HEK293T (cell line): ENCODE measurements around the gene CFC1.
"Not testable (repeated sequence)": the region's sequence is repeated elsewhere in the genome, so short reads cannot be mapped to it uniquely, and the experiment has no call there.

Source experiments
- FOXA1 ChIP-seq: fragments of 450-650 bp; IDR thresholded peaks from 2 replicates; pipeline ENCODE4 v1.6.1; 2016; ENCODE audit warnings: mild to moderate bottlenecking
- FOXK2 ChIP-seq: fragments of 450-650 bp; IDR thresholded peaks from 2 replicates; pipeline ENCODE4 v1.6.1; 2016; ENCODE audit warnings: mild to moderate bottlenecking
- FOXM1 ChIP-seq: fragments of 450-650 bp; IDR thresholded peaks from 2 replicates; pipeline ENCODE4 v1.6.1; 2017; ENCODE audit warnings: mild to moderate bottlenecking, borderline replicate concordance
- L3MBTL2 ChIP-seq: fragments of 450-650 bp; conservative IDR thresholded peaks from 2 replicates; pipeline ENCODE4 v1.6.1; 2016; ENCODE audit warnings: mild to moderate bottlenecking
- LEF1 ChIP-seq: fragments of 450-650 bp; IDR thresholded peaks from 2 replicates; pipeline ENCODE4 v1.6.1; 2017; ENCODE audit warnings: mild to moderate bottlenecking, borderline replicate concordance
- NFRKB ChIP-seq: fragments of 450-650 bp; IDR thresholded peaks from 2 replicates; pipeline ENCODE4 v1.6.1; 2016; ENCODE audit warnings: mild to moderate bottlenecking, moderate library complexity
- SP1 ChIP-seq: fragments of 450-650 bp; IDR thresholded peaks from 2 replicates; pipeline ENCODE4 v1.6.1; 2017
- TARDBP ChIP-seq: fragments of 450-650 bp; IDR thresholded peaks from 2 replicates; pipeline ENCODE4 v1.6.1; 2016
- ZNF384 ChIP-seq: fragments of 450-650 bp; IDR thresholded peaks from 2 replicates; pipeline ENCODE4 v1.6.1; 2016
- TF ChIP-seq, protein P1 (sequence below): fragments of 450-650 bp; IDR thresholded peaks from 2 replicates; pipeline ENCODE4 v1.6.1; 2016

- not testable (repeated sequence) for TF ChIP-seq FOXM1, LEF1, FOXK2, TARDBP, SP1, L3MBTL2, NFRKB, FOXA1, ZNF384
- TF ChIP-seq, protein P1, sequence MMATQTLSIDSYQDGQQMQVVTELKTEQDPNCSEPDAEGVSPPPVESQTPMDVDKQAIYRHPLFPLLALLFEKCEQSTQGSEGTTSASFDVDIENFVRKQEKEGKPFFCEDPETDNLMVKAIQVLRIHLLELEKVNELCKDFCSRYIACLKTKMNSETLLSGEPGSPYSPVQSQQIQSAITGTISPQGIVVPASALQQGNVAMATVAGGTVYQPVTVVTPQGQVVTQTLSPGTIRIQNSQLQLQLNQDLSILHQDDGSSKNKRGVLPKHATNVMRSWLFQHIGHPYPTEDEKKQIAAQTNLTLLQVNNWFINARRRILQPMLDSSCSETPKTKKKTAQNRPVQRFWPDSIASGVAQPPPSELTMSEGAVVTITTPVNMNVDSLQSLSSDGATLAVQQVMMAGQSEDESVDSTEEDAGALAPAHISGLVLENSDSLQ: not testable (repeated sequence)
Observed at GRCh38 chr2:130542789-130543188, 56.6 kb downstream of the CFC1 start.
